WTC11 (cell line): ENCODE measurements around the gene SCML1. TPM values are rescaled to one million over a fixed set of nuclear protein-coding genes. Genes with fewer than 3 reads are reported as not detected.

Experiments used
- ATAC-seq: fragments of 200-7000 bp; cut with Tn5 transposase; 2 replicates; pipeline ENCODE4 v1.10.0; 2021; ENCODE audit warnings: mild to moderate bottlenecking, moderate library complexity
- CTCF ChIA-PET: fragments of 300-600 bp; sonication (Branson Sonifier 250); formaldehyde crosslinking; loops from one replicate; lab custom pipeline; 2021; ENCODE audit warnings: antibody characterized with exemption; lab: Charles Lee
- POLR2A ChIA-PET: fragments of 350-600 bp; sonication (Branson Sonifier 250); formaldehyde crosslinking; loops from one replicate; lab custom pipeline; 2021; ENCODE audit warnings: antibody characterized with exemption; lab: Charles Lee
- DNase-seq: peaks from one replicate; pipeline ENCODE4 v3.0.0; 2021; ENCODE audit warnings: low spot score
- H3K27ac Mint-ChIP-seq: 2 replicates; pipeline ENCODE4 v1.8.0; 2021; ENCODE audit warnings: mixed read lengths
- H3K27me3 Mint-ChIP-seq: 2 replicates; pipeline ENCODE4 v1.8.0; 2021; ENCODE audit warnings: low read depth, mild to moderate bottlenecking, moderate library complexity, mixed read lengths
- H3K36me3 Mint-ChIP-seq: 2 replicates; pipeline ENCODE4 v1.8.0; 2021; ENCODE audit warnings: mixed read lengths
- H3K4me1 Mint-ChIP-seq: 2 replicates; pipeline ENCODE4 v1.8.0; 2022; ENCODE audit warnings: mixed read lengths
- H3K4me3 Mint-ChIP-seq: 2 replicates; pipeline ENCODE4 v1.8.0; 2021; ENCODE audit warnings: mild to moderate bottlenecking, moderate library complexity, mixed read lengths
- H3K9me3 Mint-ChIP-seq: 2 replicates; pipeline ENCODE4 v1.8.0; 2021; ENCODE audit warnings: mixed read lengths
- CBFB ChIP-seq: sonication (generic); formaldehyde crosslinking; IDR thresholded peaks from 2 replicates; pipeline ENCODE4 v1.8.1; 2022; ENCODE audit warnings: mild to moderate bottlenecking, low read depth, missing genetic modification reagents
- E2F1 ChIP-seq: sonication (generic); formaldehyde crosslinking; IDR thresholded peaks from 2 replicates; pipeline ENCODE4 v1.8.0; 2022; ENCODE audit warnings: mild to moderate bottlenecking, missing genetic modification reagents
- ELF4 ChIP-seq: sonication (generic); formaldehyde crosslinking; IDR thresholded peaks from 2 replicates; pipeline ENCODE4 v1.8.1; 2022; ENCODE audit warnings: low read depth, mild to moderate bottlenecking, moderate library complexity, missing genetic modification reagents
- FOXP1 ChIP-seq: sonication (generic); formaldehyde crosslinking; IDR thresholded peaks from 2 replicates; pipeline ENCODE4 v1.8.0; 2022; ENCODE audit warnings: missing genetic modification reagents, mild to moderate bottlenecking, moderate library complexity, borderline replicate concordance
- HMGXB4 ChIP-seq: sonication (generic); formaldehyde crosslinking; IDR thresholded peaks from 2 replicates; pipeline ENCODE4 v1.8.1; 2023; ENCODE audit warnings: mild to moderate bottlenecking, moderate library complexity, missing genetic modification reagents
- IRF1 ChIP-seq: sonication (generic); formaldehyde crosslinking; IDR thresholded peaks from 2 replicates; pipeline ENCODE4 v1.8.0; 2023; ENCODE audit warnings: missing genetic modification reagents
- NR3C1 ChIP-seq: sonication (generic); formaldehyde crosslinking; conservative IDR thresholded peaks from 2 replicates; pipeline ENCODE4 v1.8.1; 2023; ENCODE audit warnings: low read depth, mild to moderate bottlenecking, missing genetic modification reagents
- total RNA-seq: library from RNA; stranded (reverse); gene quantifications from 3 replicates; pipeline ENCODE4 v1.2.3, GENCODE V29; 2021
- TF ChIP-seq, protein P1 (sequence below): sonication (generic); formaldehyde crosslinking; conservative IDR thresholded peaks from 2 replicates; pipeline ENCODE4 v1.8.1; 2023; ENCODE audit warnings: mild to moderate bottlenecking, low read depth, missing genetic modification reagents, moderate library complexity
- TF ChIP-seq, protein P2 (sequence below): sonication (generic); formaldehyde crosslinking; IDR thresholded peaks from 2 replicates; pipeline ENCODE4 v1.8.0; 2022; ENCODE audit warnings: missing genetic modification reagents
- TF ChIP-seq, protein P3 (sequence below): sonication (generic); formaldehyde crosslinking; IDR thresholded peaks from 2 replicates; pipeline ENCODE4 v1.8.0; 2022; ENCODE audit warnings: mild to moderate bottlenecking, missing genetic modification reagents

Gene SCML1
- total RNA-seq, 1 experiment from 2014 or later = 2.3 TPM

DNA sequence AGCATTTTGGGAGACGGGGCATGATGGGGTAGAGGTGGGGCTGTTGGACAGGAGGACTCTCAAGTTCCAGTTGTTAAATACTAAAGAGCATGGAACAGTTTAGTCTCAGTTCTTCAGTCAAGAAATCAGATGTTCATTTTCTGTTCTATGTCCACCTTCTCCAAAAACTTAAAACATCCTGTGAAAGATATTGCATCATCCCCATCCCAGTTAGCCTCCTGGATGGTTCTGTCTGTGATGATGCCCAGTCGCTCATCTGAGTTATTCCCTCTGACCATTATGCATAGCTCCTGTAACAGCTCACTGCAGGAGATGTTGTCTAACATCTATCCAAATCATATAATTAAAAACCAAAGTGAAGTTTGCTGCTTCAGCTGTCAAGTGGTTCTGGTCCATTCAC is 32.1 kb upstream of the SCML1 start (continued):
- TF ChIP-seq, protein P1, sequence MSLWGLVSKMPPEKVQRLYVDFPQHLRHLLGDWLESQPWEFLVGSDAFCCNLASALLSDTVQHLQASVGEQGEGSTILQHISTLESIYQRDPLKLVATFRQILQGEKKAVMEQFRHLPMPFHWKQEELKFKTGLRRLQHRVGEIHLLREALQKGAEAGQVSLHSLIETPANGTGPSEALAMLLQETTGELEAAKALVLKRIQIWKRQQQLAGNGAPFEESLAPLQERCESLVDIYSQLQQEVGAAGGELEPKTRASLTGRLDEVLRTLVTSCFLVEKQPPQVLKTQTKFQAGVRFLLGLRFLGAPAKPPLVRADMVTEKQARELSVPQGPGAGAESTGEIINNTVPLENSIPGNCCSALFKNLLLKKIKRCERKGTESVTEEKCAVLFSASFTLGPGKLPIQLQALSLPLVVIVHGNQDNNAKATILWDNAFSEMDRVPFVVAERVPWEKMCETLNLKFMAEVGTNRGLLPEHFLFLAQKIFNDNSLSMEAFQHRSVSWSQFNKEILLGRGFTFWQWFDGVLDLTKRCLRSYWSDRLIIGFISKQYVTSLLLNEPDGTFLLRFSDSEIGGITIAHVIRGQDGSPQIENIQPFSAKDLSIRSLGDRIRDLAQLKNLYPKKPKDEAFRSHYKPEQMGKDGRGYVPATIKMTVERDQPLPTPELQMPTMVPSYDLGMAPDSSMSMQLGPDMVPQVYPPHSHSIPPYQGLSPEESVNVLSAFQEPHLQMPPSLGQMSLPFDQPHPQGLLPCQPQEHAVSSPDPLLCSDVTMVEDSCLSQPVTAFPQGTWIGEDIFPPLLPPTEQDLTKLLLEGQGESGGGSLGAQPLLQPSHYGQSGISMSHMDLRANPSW (CRISPR knock-in tag) = no peak

DNA sequence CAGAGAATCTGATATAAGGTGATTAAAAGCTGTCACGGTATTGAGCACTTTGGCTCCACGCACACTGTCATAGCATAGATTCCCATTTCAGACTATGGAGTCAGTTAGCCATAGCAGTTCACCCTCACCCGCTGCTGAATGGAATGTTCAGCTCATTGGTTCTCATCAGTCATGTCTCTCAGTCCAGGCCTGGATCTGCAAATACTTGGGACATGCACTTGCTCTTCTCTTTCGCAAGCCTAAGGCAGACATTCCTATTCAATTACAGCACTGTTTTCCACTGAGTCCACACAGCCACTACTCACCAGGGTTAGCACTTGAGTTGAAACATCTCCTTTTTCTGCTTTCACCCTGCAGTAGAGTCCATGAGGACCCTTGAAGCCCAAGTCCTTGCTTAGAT is 30.6 kb upstream of the SCML1 start:
- POLR2A ChIA-PET = no interaction called here
- no peak for DNase-seq
- ATAC-seq = no peak

GRCh38 chrX:17707731-17708130 is 29.6 kb upstream of the SCML1 start:
- POLR2A ChIA-PET = no interaction called here
- TF ChIP-seq NR3C1 (CRISPR knock-in tag) (no peak), CBFB (no peak)
- TF ChIP-seq, protein P2, sequence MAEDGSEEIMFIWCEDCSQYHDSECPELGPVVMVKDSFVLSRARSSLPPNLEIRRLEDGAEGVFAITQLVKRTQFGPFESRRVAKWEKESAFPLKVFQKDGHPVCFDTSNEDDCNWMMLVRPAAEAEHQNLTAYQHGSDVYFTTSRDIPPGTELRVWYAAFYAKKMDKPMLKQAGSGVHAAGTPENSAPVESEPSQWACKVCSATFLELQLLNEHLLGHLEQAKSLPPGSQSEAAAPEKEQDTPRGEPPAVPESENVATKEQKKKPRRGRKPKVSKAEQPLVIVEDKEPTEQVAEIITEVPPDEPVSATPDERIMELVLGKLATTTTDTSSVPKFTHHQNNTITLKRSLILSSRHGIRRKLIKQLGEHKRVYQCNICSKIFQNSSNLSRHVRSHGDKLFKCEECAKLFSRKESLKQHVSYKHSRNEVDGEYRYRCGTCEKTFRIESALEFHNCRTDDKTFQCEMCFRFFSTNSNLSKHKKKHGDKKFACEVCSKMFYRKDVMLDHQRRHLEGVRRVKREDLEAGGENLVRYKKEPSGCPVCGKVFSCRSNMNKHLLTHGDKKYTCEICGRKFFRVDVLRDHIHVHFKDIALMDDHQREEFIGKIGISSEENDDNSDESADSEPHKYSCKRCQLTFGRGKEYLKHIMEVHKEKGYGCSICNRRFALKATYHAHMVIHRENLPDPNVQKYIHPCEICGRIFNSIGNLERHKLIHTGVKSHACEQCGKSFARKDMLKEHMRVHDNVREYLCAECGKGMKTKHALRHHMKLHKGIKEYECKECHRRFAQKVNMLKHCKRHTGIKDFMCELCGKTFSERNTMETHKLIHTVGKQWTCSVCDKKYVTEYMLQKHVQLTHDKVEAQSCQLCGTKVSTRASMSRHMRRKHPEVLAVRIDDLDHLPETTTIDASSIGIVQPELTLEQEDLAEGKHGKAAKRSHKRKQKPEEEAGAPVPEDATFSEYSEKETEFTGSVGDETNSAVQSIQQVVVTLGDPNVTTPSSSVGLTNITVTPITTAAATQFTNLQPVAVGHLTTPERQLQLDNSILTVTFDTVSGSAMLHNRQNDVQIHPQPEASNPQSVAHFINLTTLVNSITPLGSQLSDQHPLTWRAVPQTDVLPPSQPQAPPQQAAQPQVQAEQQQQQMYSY (CRISPR knock-in tag) = no peak
- TF ChIP-seq, protein P3, sequence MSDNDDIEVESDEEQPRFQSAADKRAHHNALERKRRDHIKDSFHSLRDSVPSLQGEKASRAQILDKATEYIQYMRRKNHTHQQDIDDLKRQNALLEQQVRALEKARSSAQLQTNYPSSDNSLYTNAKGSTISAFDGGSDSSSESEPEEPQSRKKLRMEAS (CRISPR knock-in tag) = no peak
- CTCF ChIA-PET = interaction anchor here (0.6 kb wide), 1 partner anchor 493 kb away, joined by 4 read pairs; no protein-coding TSS in a partner anchor
- Mint-ChIP-seq H3K4me3 (no peak overlapping the region), H3K27me3 (peaks cover 15% of the 10 kb centered on the region), H3K36me3 (no peaks in the 10 kb centered on the region), H3K4me1 (no peaks in the 10 kb centered on the region), H3K27ac (no peak overlapping the region), H3K9me3 (no peaks in the 10 kb centered on the region)
- DNase-seq (no peak), ATAC-seq (no peak)

More for the DNA sequence above, 30.6 kb upstream of the SCML1 start:
- Mint-ChIP-seq H3K4me1 (no peaks in the 10 kb centered on the region), H3K9me3 (no peaks in the 10 kb centered on the region), H3K4me3 (no peak overlapping the region), H3K36me3 (no peaks in the 10 kb centered on the region), H3K27ac (no peak overlapping the region), H3K27me3 (peaks cover 11% of the 10 kb centered on the region)
- no peak for TF ChIP-seq E2F1 (CRISPR knock-in tag)
- TF ChIP-seq NR3C1 (CRISPR knock-in tag) = no peak
- TF ChIP-seq IRF1 (CRISPR knock-in tag) = no peak
- TF ChIP-seq HMGXB4 (CRISPR knock-in tag) = no peak
- no peak for TF ChIP-seq ELF4 (CRISPR knock-in tag)
- no peak for TF ChIP-seq FOXP1 (CRISPR knock-in tag)
- TF ChIP-seq, protein P2 (CRISPR knock-in tag) = no peak
- CTCF ChIA-PET = no interaction called here
